ENCODE results near the gene PSEN2. TPM values are rescaled to one million over a fixed set of nuclear protein-coding genes. Genes with fewer than 3 reads are reported as not detected.

The PSEN2 gene
- total and polyA plus RNA-seq, 2 experiments from 2014 or later = 12.9 to 14.3 TPM

- Histone ChIP-seq H3K4me1 (ENCODE audit: insufficient read depth) (no peaks in the 10 kb centered on the region), H3K9me2 (replicated peaks; ENCODE audit: insufficient read depth) (no peaks in the 10 kb centered on the region), H3K27ac (no peak overlapping the region), H3K4me3 (no peak overlapping the region), H2AFZ (no peak overlapping the region), H3K36me3 (replicated peaks; ENCODE audit: insufficient read depth, low read depth) (no peaks in the 10 kb centered on the region), H4K20me1 (ENCODE audit: insufficient read depth, poor library complexity, severe bottlenecking) (no peaks in the 10 kb centered on the region), H3K27me3 (no peaks in the 10 kb centered on the region), H3K79me2 (no peaks in the 10 kb centered on the region), H3K4me2 (no peak overlapping the region), H3K9me3 (ENCODE audit: low read depth) (no peaks in the 10 kb centered on the region)
- DNase-seq (ENCODE audit: low spot score) = no peak
- TF ChIP-seq EZH2 (IDR thresholded peaks at IDR 0.05; ENCODE audit: borderline replicate concordance) (no peak), EZH2phosphoT487 (IDR thresholded peaks at IDR 0.05; ENCODE audit: low read depth, severe bottlenecking, unreplicated experiment) (no peak), CTCF (IDR thresholded peaks at IDR 0.05; ENCODE audit: poor library complexity) (no peak)
- WGBS (ENCODE audit: low lambda C conversion rate, missing lambda C conversion rate) = 92% methylated on average over 19 of the region's 20 CpGs
Measured at GRCh38 chr1:226884966-226885820, 14.8 kb downstream of the PSEN2 start.

- DNase-seq (ENCODE audit: low spot score) = no peak
- Histone ChIP-seq H3K36me3 (replicated peaks; ENCODE audit: insufficient read depth, low read depth) (no peaks in the 10 kb centered on the region), H3K9me3 (ENCODE audit: low read depth) (no peaks in the 10 kb centered on the region), H3K79me2 (no peaks in the 10 kb centered on the region), H3K4me2 (no peak overlapping the region), H3K4me1 (ENCODE audit: insufficient read depth) (no peaks in the 10 kb centered on the region), H3K27me3 (no peaks in the 10 kb centered on the region), H3K4me3 (no peak overlapping the region), H3K9me2 (replicated peaks; ENCODE audit: insufficient read depth) (no peaks in the 10 kb centered on the region), H4K20me1 (ENCODE audit: insufficient read depth, poor library complexity, severe bottlenecking) (no peaks in the 10 kb centered on the region), H2AFZ (no peak overlapping the region), H3K27ac (no peak overlapping the region)
- TF ChIP-seq EZH2phosphoT487 (IDR thresholded peaks at IDR 0.05; ENCODE audit: low read depth, severe bottlenecking, unreplicated experiment) (no peak), EZH2 (IDR thresholded peaks at IDR 0.05; ENCODE audit: borderline replicate concordance) (no peak), CTCF (IDR thresholded peaks at IDR 0.05; ENCODE audit: poor library complexity) (no peak)
- WGBS (ENCODE audit: low lambda C conversion rate, missing lambda C conversion rate) = 89% methylated on average over 9 of the region's 9 CpGs
Measured at GRCh38 chr1:226886122-226886901, 15.9 kb downstream of the PSEN2 start.

GRCh38 chr1:226887006-226887405 is 16.6 kb downstream of the PSEN2 start:
- Histone ChIP-seq H2AFZ (no peak overlapping the region), H3K79me2 (no peaks in the 10 kb centered on the region), H3K27ac (no peak overlapping the region), H4K20me1 (ENCODE audit: insufficient read depth, poor library complexity, severe bottlenecking) (no peaks in the 10 kb centered on the region), H3K27me3 (no peaks in the 10 kb centered on the region), H3K4me3 (no peak overlapping the region), H3K9me3 (ENCODE audit: low read depth) (no peaks in the 10 kb centered on the region), H3K9me2 (replicated peaks; ENCODE audit: insufficient read depth) (no peaks in the 10 kb centered on the region), H3K4me1 (ENCODE audit: insufficient read depth) (no peaks in the 10 kb centered on the region), H3K36me3 (replicated peaks; ENCODE audit: insufficient read depth, low read depth) (no peaks in the 10 kb centered on the region), H3K4me2 (no peak overlapping the region)
- WGBS (ENCODE audit: low lambda C conversion rate, missing lambda C conversion rate) = over 99% methylated on average over 6 of the region's 6 CpGs
- TF ChIP-seq CTCF (IDR thresholded peaks at IDR 0.05; ENCODE audit: poor library complexity) = no peak
- no peak for TF ChIP-seq EZH2phosphoT487 (IDR thresholded peaks at IDR 0.05; ENCODE audit: low read depth, severe bottlenecking, unreplicated experiment)
- no peak for TF ChIP-seq EZH2 (IDR thresholded peaks at IDR 0.05; ENCODE audit: borderline replicate concordance)
- no peak for DNase-seq (ENCODE audit: low spot score)

Measured in hepatocyte (in vitro differentiated cells).